ENCODE data around the gene SNRPA. TPM values are rescaled to one million over a fixed set of nuclear protein-coding genes. Genes with fewer than 3 reads are reported as not detected.

SNRPA gene
- total and polyA plus RNA-seq, 7 experiments from 2014 or later: 44.1 to 166 (median 69.9) TPM

DNA sequence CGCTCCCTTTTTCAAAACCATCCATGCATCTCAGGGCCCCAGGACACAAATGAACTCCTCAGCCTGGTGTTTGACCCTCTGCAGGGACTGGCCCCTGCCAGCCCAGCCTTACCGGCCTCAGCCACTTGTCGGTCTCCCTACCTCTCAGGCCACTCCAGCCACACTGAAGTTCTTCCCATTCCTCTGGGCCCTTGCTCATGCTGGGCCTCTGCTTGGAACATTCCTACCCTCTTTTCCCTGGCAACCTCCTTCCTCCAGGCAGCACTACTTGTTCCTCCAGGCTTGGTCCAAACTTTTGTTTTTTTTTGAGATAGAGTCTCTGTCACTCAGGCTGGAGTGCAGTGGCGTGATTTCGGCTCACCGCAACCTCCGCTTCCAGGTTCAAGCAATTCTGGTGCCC, 40.3 kb downstream of the SNRPA start:
- ATAC-seq (no peak), DNase-seq (no peak)
- peaks cover 0 to 24% (median 7%) of the 10 kb centered on the region in 7 donors for H3K4me1 Mint-ChIP-seq
- no peaks in the 10 kb centered on the region for H3K4me1 ChIP-seq (ENCODE audit: control insufficient read depth in 2 of 2, insufficient read depth in 2 of 2, low read length in 2 of 2)
- no peaks in the 10 kb centered on the region for H3K9me3 Mint-ChIP-seq
- no peak overlapping the region for H3K27ac ChIP-seq (ENCODE audit: low read depth, low read length)
- intact Hi-C loops (cut with micrococcal nuclease): no loop called here
- ChIA-PET CTCF (interaction anchor here (0.8 kb wide), 1 partner anchor 34 kb away, joined by 4 read pairs; no protein-coding TSS in a partner anchor), POLR2A (no interaction called here)
- H3K27me3 Mint-ChIP-seq: no peaks in the 10 kb centered on the region
- H3K27me3 ChIP-seq (ENCODE audit: control insufficient read depth in 2 of 2, insufficient read depth in 2 of 2, low read length in 2 of 2): no peaks in the 10 kb centered on the region
- H3K36me3 ChIP-seq (ENCODE audit: control insufficient read depth in 2 of 3, insufficient read depth in 3 of 3, low read length in 3 of 3): peaks cover 0 to 30% (median 0%) of the 10 kb centered on the region in 3 experiments
- H3K36me3 Mint-ChIP-seq: peaks cover 0 to 27% (median 8%) of the 10 kb centered on the region in 5 donors
- H3K9me3 ChIP-seq (ENCODE audit: control insufficient read depth in 2 of 3, low read length in 3 of 3): no peaks in the 10 kb centered on the region
- peak overlapping the region in 4 of 9 donors; percentile 28 to 73 (median 57) for H3K27ac Mint-ChIP-seq
- no peak overlapping the region for H3K4me3 ChIP-seq (ENCODE audit: low read length)
- H3K4me3 Mint-ChIP-seq: no peak overlapping the region

DNA sequence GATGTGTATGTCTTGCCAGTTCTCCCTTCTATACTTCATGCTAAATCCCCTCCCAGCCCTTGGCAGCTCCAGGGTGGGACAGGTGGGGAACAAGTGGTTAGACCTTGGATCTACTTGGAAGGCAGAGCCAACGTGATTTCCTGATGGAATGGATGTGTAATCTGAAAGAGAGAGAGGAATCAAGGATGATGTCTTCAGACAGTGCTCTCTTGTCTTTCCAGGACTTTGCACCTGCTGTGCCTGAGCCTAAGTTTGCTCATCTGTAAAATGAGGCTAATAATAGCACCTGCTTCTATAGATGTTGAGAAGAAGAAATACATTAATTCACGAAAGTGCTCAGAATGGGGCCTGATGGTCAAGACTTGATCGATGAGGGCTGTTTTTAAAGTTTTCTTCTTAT, 41.0 kb downstream of the SNRPA start:
- H3K27ac Mint-ChIP-seq: peak overlapping the region in 7 of 9 donors; percentile 18 to 67 (median 38)
- POLR2A ChIA-PET: no interaction called here

DNA sequence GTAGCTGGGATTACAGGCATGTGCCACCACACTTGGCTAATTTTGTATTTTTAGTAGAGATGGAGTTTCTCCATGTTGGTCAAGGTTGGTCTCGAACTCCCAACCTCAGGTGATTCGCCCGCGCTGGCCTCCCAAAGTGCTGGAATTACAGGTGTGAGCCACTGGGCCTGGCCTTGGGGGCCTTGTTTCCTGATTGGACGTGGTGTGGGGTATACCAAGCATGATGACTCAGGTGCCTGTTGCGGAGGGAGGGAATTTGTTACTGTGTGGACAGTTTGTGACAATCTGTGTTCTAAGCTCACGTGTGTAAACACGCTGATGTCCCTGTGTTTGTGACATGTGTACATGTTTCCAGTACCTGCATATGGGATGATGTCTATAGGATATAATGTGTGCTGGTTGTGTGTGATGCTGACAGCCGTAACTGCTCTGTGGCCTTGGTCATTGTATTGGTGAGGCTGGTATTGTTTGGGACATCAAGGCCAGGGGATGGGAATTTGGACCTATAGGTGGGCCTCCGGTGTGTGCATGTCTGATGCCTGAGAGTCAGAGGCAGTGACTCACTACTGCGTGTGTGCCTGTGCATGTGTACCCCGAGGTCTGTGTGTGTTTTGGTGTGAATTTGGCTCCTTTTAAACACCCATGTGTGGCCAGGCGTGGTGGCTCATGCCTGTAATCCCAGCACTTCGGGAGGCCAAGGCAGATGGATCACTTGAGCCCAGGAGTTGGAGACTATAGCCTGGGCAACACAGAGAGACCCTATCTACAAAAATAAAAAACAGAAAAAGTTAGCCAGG, 46.4 kb downstream of the SNRPA start:
- DNase-seq: no peak
- Mint-ChIP-seq H3K4me1 (peaks cover 19 to 48% (median 39%) of the 10 kb centered on the region in 7 donors), H3K27me3 (no peaks in the 10 kb centered on the region), H3K27ac (peak overlapping the region; percentile 81 to 100 (median 98)), H3K36me3 (peaks cover 0 to 25% (median 6%) of the 10 kb centered on the region in 5 donors), H3K4me3 (peak overlapping the region; percentile 21 to 100 (median 93)), H3K9me3 (no peaks in the 10 kb centered on the region)
- intact Hi-C loops (cut with micrococcal nuclease): loop anchor here in 1 of 2 donors (5.0 kb wide), 2 partner anchors 185 to 370 kb away; partner anchors contain the start of gene SERTAD1
- Histone ChIP-seq H3K36me3 (ENCODE audit: control insufficient read depth in 2 of 3, insufficient read depth in 3 of 3, low read length in 3 of 3) (peaks cover 0 to 18% (median 0%) of the 10 kb centered on the region in 3 experiments), H3K27me3 (ENCODE audit: control insufficient read depth in 2 of 2, insufficient read depth in 2 of 2, low read length in 2 of 2) (no peaks in the 10 kb centered on the region), H3K27ac (ENCODE audit: low read depth, low read length) (peak overlapping the region; percentile 90), H3K4me3 (ENCODE audit: low read length) (peak overlapping the region; percentile 77), H3K4me1 (ENCODE audit: control insufficient read depth in 2 of 2, insufficient read depth in 2 of 2, low read length in 2 of 2) (peaks cover 25 to 29% of the 10 kb centered on the region in 2 donors), H3K9me3 (ENCODE audit: control insufficient read depth in 2 of 3, low read length in 3 of 3) (no peaks in the 10 kb centered on the region)
- ChIA-PET CTCF (interaction anchor here (0.5 to 2.6 kb wide), 8 partner anchors 10 to 745 kb away, joined by 3 to 21 read pairs (median 6); partner anchors contain the start of genes ACTMAP, RAB4B and SNRPA), POLR2A (interaction anchor here (0.6 to 5.5 kb wide), 14 partner anchors 9 to 348 kb away, joined by 3 to 89 read pairs (median 6); partner anchors contain the start of genes ACTMAP, COQ8B, ITPKC and MIA)
- no peak for ATAC-seq

More for the DNA sequence above, 41.0 kb downstream of the SNRPA start:
- H3K9me3 ChIP-seq (ENCODE audit: control insufficient read depth in 2 of 3, low read length in 3 of 3): no peaks in the 10 kb centered on the region
- CTCF ChIA-PET: interaction anchor here (0.8 kb wide), 1 partner anchor 35 kb away, joined by 4 read pairs; no protein-coding TSS in a partner anchor
- no peak overlapping the region for H3K4me3 ChIP-seq (ENCODE audit: low read length)
- H3K27me3 ChIP-seq (ENCODE audit: control insufficient read depth in 2 of 2, insufficient read depth in 2 of 2, low read length in 2 of 2): no peaks in the 10 kb centered on the region
- H3K36me3 ChIP-seq (ENCODE audit: control insufficient read depth in 2 of 3, insufficient read depth in 3 of 3, low read length in 3 of 3): peaks cover 0 to 23% (median 0%) of the 10 kb centered on the region in 3 experiments
- ATAC-seq (no peak), DNase-seq (no peak)
- H3K27ac ChIP-seq (ENCODE audit: low read depth, low read length): no peak overlapping the region
- no peaks in the 10 kb centered on the region for H3K9me3 Mint-ChIP-seq
- peak overlapping the region in 1 of 10 donors; percentile 29 for H3K4me3 Mint-ChIP-seq
- peaks cover 0 to 24% (median 8%) of the 10 kb centered on the region in 5 donors for H3K36me3 Mint-ChIP-seq
- no peaks in the 10 kb centered on the region for H3K4me1 ChIP-seq (ENCODE audit: control insufficient read depth in 2 of 2, insufficient read depth in 2 of 2, low read length in 2 of 2)
- intact Hi-C loops (cut with micrococcal nuclease): no loop called here
- no peaks in the 10 kb centered on the region for H3K27me3 Mint-ChIP-seq
- H3K4me1 Mint-ChIP-seq: peaks cover 0 to 24% (median 7%) of the 10 kb centered on the region in 7 donors

DNA sequence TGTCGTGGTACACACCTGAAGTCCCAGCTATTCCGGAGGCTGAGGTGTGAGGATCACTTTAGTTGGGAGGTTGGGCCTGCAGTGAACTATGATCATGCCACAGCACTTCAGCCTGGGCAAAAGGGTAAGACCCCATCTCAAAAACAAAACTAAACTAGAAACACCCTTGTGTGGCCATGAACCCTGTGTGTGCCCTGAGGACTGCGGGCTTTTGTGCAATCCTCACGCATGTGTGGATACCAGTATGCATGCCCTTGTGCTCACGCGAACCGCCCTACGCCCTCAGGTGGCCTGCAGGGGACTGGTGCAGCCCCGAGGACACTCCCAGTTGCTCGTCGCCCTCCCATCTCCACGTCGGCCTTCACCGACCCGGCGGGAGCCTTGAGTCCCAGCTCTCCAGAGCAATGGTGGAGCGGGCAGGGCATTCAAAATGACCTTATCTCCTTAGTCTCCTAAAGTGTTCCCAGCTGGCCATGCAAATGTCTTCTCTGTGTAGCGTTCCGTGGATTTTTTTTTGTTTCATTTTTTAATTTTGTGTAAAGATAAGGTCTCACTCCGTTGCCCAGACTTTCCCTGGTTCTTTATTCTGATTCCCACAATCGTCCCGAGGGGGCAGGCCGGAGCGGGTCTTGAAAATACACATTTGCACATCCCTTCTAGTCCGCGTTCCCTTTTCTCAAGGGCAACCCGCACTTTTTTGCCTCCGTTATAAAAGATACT, 47.1 kb downstream of the SNRPA start:
- peak overlapping the region; percentile 90 for H3K27ac ChIP-seq (ENCODE audit: low read depth, low read length)
- ATAC-seq (peak; percentile 39), DNase-seq (peak; percentile 48 to 76 (median 65))
- CTCF ChIA-PET: interaction anchor here (0.5 to 2.6 kb wide), 11 partner anchors 9 to 745 kb away, joined by 3 to 21 read pairs (median 4); partner anchors contain the start of genes ACTMAP, RAB4B and SNRPA
- intact Hi-C loops (cut with micrococcal nuclease): loop anchor here (1.0 to 5.0 kb wide), 16 partner anchors 9 to 465 kb away; partner anchors contain the start of genes ACTMAP (in 2 of the 2), NUMBL (in 2 of the 2), RAB4B (in 2 of the 2) and COQ8B (in 1 of the 2)
- H3K4me3 ChIP-seq (ENCODE audit: low read length): peak overlapping the region; percentile 77
- H3K9me3 ChIP-seq (ENCODE audit: control insufficient read depth in 2 of 3, low read length in 3 of 3): no peaks in the 10 kb centered on the region
- peaks cover 0 to 27% (median 7%) of the 10 kb centered on the region in 5 donors for H3K36me3 Mint-ChIP-seq
- H3K4me3 Mint-ChIP-seq: peak overlapping the region; percentile 89 to 100 (median 95)
- H3K4me1 ChIP-seq (ENCODE audit: control insufficient read depth in 2 of 2, insufficient read depth in 2 of 2, low read length in 2 of 2): peaks cover 32 to 37% of the 10 kb centered on the region in 2 donors
- H3K27me3 Mint-ChIP-seq: no peaks in the 10 kb centered on the region
- H3K27ac Mint-ChIP-seq: peak overlapping the region; percentile 96 to 100 (median 99)
- no peaks in the 10 kb centered on the region for H3K9me3 Mint-ChIP-seq
- peaks cover 25 to 53% (median 45%) of the 10 kb centered on the region in 7 donors for H3K4me1 Mint-ChIP-seq
- POLR2A ChIA-PET: interaction anchor here (0.6 to 5.5 kb wide), 21 partner anchors 8 to 507 kb away, joined by 3 to 89 read pairs (median 4); partner anchors contain the start of genes ACTMAP, COQ8B, HNRNPUL1 and ITPKC
- no peaks in the 10 kb centered on the region for H3K27me3 ChIP-seq (ENCODE audit: control insufficient read depth in 2 of 2, insufficient read depth in 2 of 2, low read length in 2 of 2)
- H3K36me3 ChIP-seq (ENCODE audit: control insufficient read depth in 2 of 3, insufficient read depth in 3 of 3, low read length in 3 of 3): peaks cover 0 to 18% (median 0%) of the 10 kb centered on the region in 3 experiments

DNA sequence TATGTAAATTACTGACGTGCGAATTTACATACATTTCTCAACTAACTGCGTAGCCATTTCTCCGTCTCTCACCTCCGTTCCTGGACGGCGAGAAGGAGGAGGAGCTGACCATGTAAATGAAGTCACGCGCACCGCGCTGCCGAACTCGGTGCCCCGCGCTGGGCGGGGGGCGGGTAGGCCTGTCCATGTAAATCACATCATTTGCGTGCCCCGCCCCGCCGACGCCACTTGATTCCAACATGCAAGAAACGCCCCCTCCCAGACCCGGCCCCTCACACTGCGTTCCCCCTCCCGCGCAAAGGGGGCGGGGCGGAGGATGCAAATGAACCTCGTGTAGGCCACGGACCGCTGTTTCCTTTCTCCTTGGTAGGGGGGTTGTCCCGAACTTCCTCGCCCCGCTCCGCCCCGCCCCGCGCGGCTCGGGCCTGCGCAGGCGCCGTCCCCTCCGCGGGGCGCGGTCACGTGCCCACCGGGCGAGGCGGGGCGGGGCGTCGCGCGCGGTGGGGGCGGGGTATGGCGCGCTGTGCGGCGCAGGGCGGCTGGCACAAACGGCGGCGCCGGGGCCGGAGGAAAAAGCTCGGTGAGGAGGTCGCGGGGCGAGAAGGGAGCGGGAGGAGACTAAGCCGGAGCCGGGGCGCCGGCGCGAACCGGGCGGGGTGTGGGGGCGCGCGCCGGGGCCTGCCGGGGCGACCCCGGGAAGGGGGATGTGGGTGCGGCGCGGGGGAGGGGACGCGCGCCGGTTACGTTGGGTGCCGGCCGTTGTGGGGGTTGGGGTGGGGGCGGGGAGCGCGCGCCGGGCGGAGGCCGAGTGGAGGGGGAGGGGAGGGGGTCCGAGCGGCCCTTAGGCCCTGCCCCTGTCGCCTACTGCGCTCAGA, 47.9 kb downstream of the SNRPA start, which contains the start of gene EGLN2:
TSS of gene EGLN2 (plus strand) at position 509 of the 875 bp plus-strand sequence. CDS start 1,382 bp downstream, outside the sequence.
- peak within 1 kb of the TSS; percentile 96 to 100 (median 99) for H3K27ac Mint-ChIP-seq
- ChIA-PET POLR2A (interaction anchor here (0.6 to 5.5 kb wide), 21 partner anchors 8 to 506 kb away, joined by 3 to 89 read pairs (median 4); partner anchors contain the start of genes ACTMAP, COQ8B, HNRNPUL1 and ITPKC), CTCF (interaction anchor here (0.7 to 2.6 kb wide), 8 partner anchors 8 to 136 kb away, joined by 3 to 21 read pairs (median 8); partner anchors contain the start of genes ACTMAP, RAB4B and SNRPA)
- Histone ChIP-seq H3K36me3 (ENCODE audit: control insufficient read depth in 2 of 3, insufficient read depth in 3 of 3, low read length in 3 of 3) (peaks cover 0 to 18% (median 0%) of the 10 kb centered on the region in 3 experiments), H3K27ac (ENCODE audit: low read depth, low read length) (peak within 1 kb of the TSS; percentile 90), H3K4me3 (ENCODE audit: low read length) (peak within 1 kb of the TSS; percentile 77), H3K4me1 (ENCODE audit: control insufficient read depth in 2 of 2, insufficient read depth in 2 of 2, low read length in 2 of 2) (peaks cover 40 to 44% of the 10 kb centered on the region in 2 donors), H3K27me3 (ENCODE audit: control insufficient read depth in 2 of 2, insufficient read depth in 2 of 2, low read length in 2 of 2) (no peaks in the 10 kb centered on the region), H3K9me3 (ENCODE audit: control insufficient read depth in 2 of 3, low read length in 3 of 3) (no peaks in the 10 kb centered on the region)
- intact Hi-C loops (cut with micrococcal nuclease): loop anchor here (1.0 to 5.0 kb wide), 16 partner anchors 8 to 464 kb away; partner anchors contain the start of genes ACTMAP (in 2 of the 2), NUMBL (in 2 of the 2), RAB4B (in 2 of the 2) and COQ8B (in 1 of the 2)
- peaks cover 0 to 31% (median 7%) of the 10 kb centered on the region in 5 donors for H3K36me3 Mint-ChIP-seq
- H3K9me3 Mint-ChIP-seq: no peaks in the 10 kb centered on the region
- ATAC-seq: peak; percentile 92
- H3K4me3 Mint-ChIP-seq: peak within 1 kb of the TSS; percentile 89 to 100 (median 97)
- H3K4me1 Mint-ChIP-seq: peaks cover 33 to 61% (median 53%) of the 10 kb centered on the region in 7 donors
- H3K27me3 Mint-ChIP-seq: no peaks in the 10 kb centered on the region
- peak; percentile 99 to 100 (median 100) for DNase-seq
